Mucosa of stomach (tissue), 1 donor: ENCODE data around the gene IFI27.
"Not testable (repeated sequence)": the region's sequence is repeated elsewhere in the genome, so short reads cannot be mapped to it uniquely, and the experiment has no call there.

Source experiments
- H3K27me3 ChIP-seq: one replicate; pipeline ENCODE4 v1.7.0; 2013; ENCODE audit warnings: mild to moderate bottlenecking, low read length; ENCODE audit not compliant: control insufficient read depth, insufficient read depth
- H3K36me3 ChIP-seq: one replicate; pipeline ENCODE4 v1.7.0; 2013; ENCODE audit warnings: low read length; ENCODE audit not compliant: control insufficient read depth, insufficient read depth
- H3K4me1 ChIP-seq: one replicate; pipeline ENCODE4 v1.7.0; 2013; ENCODE audit warnings: mild to moderate bottlenecking, low read length; ENCODE audit not compliant: control insufficient read depth, insufficient read depth
- H3K4me3 ChIP-seq: one replicate; pipeline ENCODE4 v1.7.0; 2013; ENCODE audit warnings: low read length
- H3K9ac ChIP-seq: one replicate; pipeline ENCODE4 v1.7.0; 2013; ENCODE audit warnings: mild to moderate bottlenecking, low read length, moderate library complexity
- H3K9me3 ChIP-seq: one replicate; pipeline ENCODE4 v1.7.0; 2013; ENCODE audit warnings: mild to moderate bottlenecking, low read length, moderate library complexity; ENCODE audit not compliant: control insufficient read depth
- donor health status: Pancreatic carcinoma.

IFI27 gene

GRCh38 chr14:94144765-94145164 lies 34.2 kb downstream of the IFI27 start:
- Histone ChIP-seq H3K4me3 (no peak overlapping the region), H3K27me3 (no peaks in the 10 kb centered on the region), H3K9me3 (no peaks in the 10 kb centered on the region), H3K9ac (no peak overlapping the region), H3K36me3 (no peaks in the 10 kb centered on the region), H3K4me1 (no peaks in the 10 kb centered on the region)

GRCh38 chr14:94145902-94146527 lies 35.5 kb downstream of the IFI27 start:
- no peaks in the 10 kb centered on the region for H3K4me1 ChIP-seq
- no peaks in the 10 kb centered on the region for H3K36me3 ChIP-seq
- H3K4me3 ChIP-seq = no peak overlapping the region
- H3K27me3 ChIP-seq = no peaks in the 10 kb centered on the region
- H3K9me3 ChIP-seq = no peaks in the 10 kb centered on the region
- H3K9ac ChIP-seq = no peak overlapping the region

GRCh38 chr14:94152676-94153075 lies 42.1 kb downstream of the IFI27 start:
- Histone ChIP-seq H3K9ac (no peak overlapping the region), H3K27me3 (no peaks in the 10 kb centered on the region), H3K4me1 (peaks cover 4% of the 10 kb centered on the region), H3K4me3 (no peak overlapping the region), H3K9me3 (no peaks in the 10 kb centered on the region), H3K36me3 (no peaks in the 10 kb centered on the region)

GRCh38 chr14:94153750-94154342 lies 43.3 kb downstream of the IFI27 start:
- Histone ChIP-seq H3K4me1 (peaks cover 4% of the 10 kb centered on the region), H3K9ac (no peak overlapping the region), H3K9me3 (no peaks in the 10 kb centered on the region), H3K4me3 (no peak overlapping the region), H3K27me3 (no peaks in the 10 kb centered on the region), H3K36me3 (no peaks in the 10 kb centered on the region)

- not testable (repeated sequence) for H3K9ac ChIP-seq, H3K27me3 ChIP-seq, H3K4me1 ChIP-seq
Observed at GRCh38 chr14:94156143-94156542, 45.6 kb downstream of the IFI27 start.

GRCh38 chr14:94157197-94157596 lies 46.7 kb downstream of the IFI27 start:
- H3K27me3 ChIP-seq = no peaks in the 10 kb centered on the region
- H3K9me3 ChIP-seq = no peaks in the 10 kb centered on the region
- peaks cover 7% of the 10 kb centered on the region for H3K4me1 ChIP-seq
- H3K36me3 ChIP-seq = no peaks in the 10 kb centered on the region
- no peak overlapping the region for H3K4me3 ChIP-seq
- H3K9ac ChIP-seq = no peak overlapping the region

More at GRCh38 chr14:94156143-94156542, 45.6 kb downstream of the IFI27 start:
- not testable (repeated sequence) for H3K9me3 ChIP-seq, H3K4me3 ChIP-seq, H3K36me3 ChIP-seq

GRCh38 chr14:94158239-94158883 lies 47.8 kb downstream of the IFI27 start:
- H3K4me3 ChIP-seq = no peak overlapping the region
- no peaks in the 10 kb centered on the region for H3K9me3 ChIP-seq
- no peak overlapping the region for H3K9ac ChIP-seq
- H3K4me1 ChIP-seq = peaks cover 11% of the 10 kb centered on the region
- H3K36me3 ChIP-seq = no peaks in the 10 kb centered on the region
- no peaks in the 10 kb centered on the region for H3K27me3 ChIP-seq

- peaks cover 7% of the 10 kb centered on the region for H3K27me3 ChIP-seq
- H3K4me3 ChIP-seq = no peak overlapping the region
- peaks cover 22% of the 10 kb centered on the region for H3K4me1 ChIP-seq
Observed at GRCh38 chr14:94161058-94161457, 50.5 kb downstream of the IFI27 start.

GRCh38 chr14:94161981-94162380 lies 51.4 kb downstream of the IFI27 start:
- H3K4me1 ChIP-seq = peaks cover 19% of the 10 kb centered on the region
- H3K9me3 ChIP-seq = no peaks in the 10 kb centered on the region
- H3K27me3 ChIP-seq = peaks cover 7% of the 10 kb centered on the region

More at GRCh38 chr14:94161058-94161457, 50.5 kb downstream of the IFI27 start:
- H3K9me3 ChIP-seq = no peaks in the 10 kb centered on the region
- no peak overlapping the region for H3K9ac ChIP-seq
- H3K36me3 ChIP-seq = no peaks in the 10 kb centered on the region

GRCh38 chr14:94162466-94162865 lies 51.9 kb downstream of the IFI27 start:
- H3K36me3 ChIP-seq = no peaks in the 10 kb centered on the region
- no peak overlapping the region for H3K9ac ChIP-seq
- H3K27me3 ChIP-seq = peaks cover 7% of the 10 kb centered on the region
- H3K4me3 ChIP-seq = no peak overlapping the region
- H3K9me3 ChIP-seq = no peaks in the 10 kb centered on the region
- H3K4me1 ChIP-seq = peaks cover 18% of the 10 kb centered on the region

More at GRCh38 chr14:94161981-94162380, 51.4 kb downstream of the IFI27 start:
- Histone ChIP-seq H3K4me3 (no peak overlapping the region), H3K9ac (no peak overlapping the region), H3K36me3 (no peaks in the 10 kb centered on the region)

- no peak overlapping the region for H3K9ac ChIP-seq
- H3K36me3 ChIP-seq = no peaks in the 10 kb centered on the region
- no peak overlapping the region for H3K4me3 ChIP-seq
- peaks cover 7% of the 10 kb centered on the region for H3K27me3 ChIP-seq
- H3K9me3 ChIP-seq = no peaks in the 10 kb centered on the region
- H3K4me1 ChIP-seq = peaks cover 18% of the 10 kb centered on the region
Observed at GRCh38 chr14:94163796-94164195, 53.3 kb downstream of the IFI27 start.

GRCh38 chr14:94164685-94165431 lies 54.3 kb downstream of the IFI27 start:
- Histone ChIP-seq H3K9ac (no peak overlapping the region), H3K27me3 (peaks cover 7% of the 10 kb centered on the region), H3K36me3 (no peaks in the 10 kb centered on the region), H3K4me1 (peaks cover 18% of the 10 kb centered on the region), H3K4me3 (no peak overlapping the region), H3K9me3 (no peaks in the 10 kb centered on the region)
